Progenitor cell of endocrine pancreas (in vitro differentiated cells): ENCODE measurements around the gene FST. TPM values are rescaled to one million over a fixed set of nuclear protein-coding genes. Genes with fewer than 3 reads are reported as not detected.

Experiments
- DNase-seq: peaks from one replicate; pipeline ENCODE4 v3.0.0; 2021; ENCODE audit warnings: low spot score; ENCODE audit not compliant: unreplicated experiment
- H3K27ac Mint-ChIP-seq: 2 replicates; pipeline ENCODE4 v1.8.0; 2021; ENCODE audit warnings: mild to moderate bottlenecking, moderate library complexity, mixed read lengths
- H3K27me3 Mint-ChIP-seq: 2 replicates; pipeline ENCODE4 v1.8.0; 2021; ENCODE audit warnings: mixed read lengths
- H3K36me3 Mint-ChIP-seq: 2 replicates; pipeline ENCODE4 v1.8.0; 2022; ENCODE audit warnings: mixed read lengths; ENCODE audit not compliant: insufficient read depth
- H3K4me1 Mint-ChIP-seq: 2 replicates; pipeline ENCODE4 v1.8.0; 2021; ENCODE audit warnings: low read depth, mixed read lengths
- H3K4me3 Mint-ChIP-seq: 2 replicates; pipeline ENCODE4 v1.8.0; 2021; ENCODE audit warnings: low read depth, mild to moderate bottlenecking, moderate library complexity, mixed read lengths
- H3K9me3 Mint-ChIP-seq: 2 replicates; pipeline ENCODE4 v1.8.0; 2021; ENCODE audit warnings: low read depth, mixed read lengths
- CTCF ChIP-seq: fragments of 200-600 bp; sonication (generic); IDR thresholded peaks from one replicate; pipeline ENCODE4 v1.5.0; 2021; ENCODE audit warnings: antibody characterized with exemption, mild to moderate bottlenecking; ENCODE audit not compliant: unreplicated experiment
- total RNA-seq: library from RNA; stranded (reverse); gene quantifications from 2 replicates; pipeline ENCODE4 v1.2.1, GENCODE V29; 2021

Gene FST
- total RNA-seq, 1 donor from 2014 or later: 1.7 TPM

GRCh38 chr5:53487436-53487835 is 7.0 kb downstream of the FST start:
- Mint-ChIP-seq H3K9me3 (no peaks in the 10 kb centered on the region), H3K36me3 (no peaks in the 10 kb centered on the region)

GRCh38 chr5:53488195-53488722 is 7.8 kb downstream of the FST start:
- Mint-ChIP-seq H3K27me3 (peaks cover 4% of the 10 kb centered on the region), H3K27ac (no peak overlapping the region), H3K4me1 (no peaks in the 10 kb centered on the region), H3K9me3 (no peaks in the 10 kb centered on the region), H3K36me3 (no peaks in the 10 kb centered on the region), H3K4me3 (no peak overlapping the region)
- no peak for TF ChIP-seq CTCF
- DNase-seq: no peak

More at GRCh38 chr5:53487436-53487835, 7.0 kb downstream of the FST start:
- H3K4me3 Mint-ChIP-seq: no peak overlapping the region
- peaks cover 12% of the 10 kb centered on the region for H3K27me3 Mint-ChIP-seq
- H3K4me1 Mint-ChIP-seq: peaks cover 2% of the 10 kb centered on the region
- no peak for DNase-seq
- H3K27ac Mint-ChIP-seq: no peak overlapping the region
- TF ChIP-seq CTCF: no peak

DNA sequence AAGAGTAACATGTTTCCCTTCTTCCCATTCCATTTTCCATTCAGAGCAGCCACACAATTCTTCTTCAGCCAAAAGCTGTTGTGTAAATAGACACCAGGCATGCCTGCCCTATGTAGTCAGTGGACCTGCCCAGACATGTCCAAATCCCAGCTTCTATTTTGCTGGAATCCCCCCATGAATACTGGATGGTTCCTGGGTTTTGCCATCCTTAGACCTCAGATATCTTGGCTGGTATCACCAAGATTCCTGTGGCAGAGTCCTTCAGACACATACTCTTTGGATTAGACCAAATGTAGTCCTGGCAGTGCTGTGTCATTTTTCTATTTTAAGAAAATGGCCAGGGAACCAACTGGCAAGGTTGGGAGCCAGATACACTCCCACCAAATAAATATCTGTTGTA is 10.3 kb downstream of the FST start:
- no peaks in the 10 kb centered on the region for H3K27me3 Mint-ChIP-seq
- no peaks in the 10 kb centered on the region for H3K4me1 Mint-ChIP-seq
- H3K9me3 Mint-ChIP-seq: peaks cover 3% of the 10 kb centered on the region
- TF ChIP-seq CTCF: no peak
- no peak for DNase-seq
- H3K4me3 Mint-ChIP-seq: no peak overlapping the region
- H3K27ac Mint-ChIP-seq: no peak overlapping the region
- no peaks in the 10 kb centered on the region for H3K36me3 Mint-ChIP-seq

GRCh38 chr5:53501054-53501453 is 20.6 kb downstream of the FST start:
- no peak for DNase-seq
- Mint-ChIP-seq H3K9me3 (no peaks in the 10 kb centered on the region), H3K36me3 (no peaks in the 10 kb centered on the region), H3K27me3 (no peaks in the 10 kb centered on the region), H3K27ac (no peak overlapping the region), H3K4me3 (no peak overlapping the region), H3K4me1 (peaks cover 5% of the 10 kb centered on the region)
- no peak for TF ChIP-seq CTCF

GRCh38 chr5:53503562-53504218 is 23.3 kb downstream of the FST start:
- Mint-ChIP-seq H3K36me3 (no peaks in the 10 kb centered on the region), H3K27me3 (no peaks in the 10 kb centered on the region), H3K4me3 (no peak overlapping the region), H3K4me1 (peaks cover 5% of the 10 kb centered on the region), H3K9me3 (peaks cover 8% of the 10 kb centered on the region), H3K27ac (no peak overlapping the region)
- TF ChIP-seq CTCF: no peak
- no peak for DNase-seq
